Endothelial cell of umbilical vein (primary cell): ENCODE data around the gene GPD1L.

Experiments
- CTCF ChIP-seq, 2 donors: IDR thresholded peaks; 1 replicate in 1 of 2; 2 replicates in 1 of 2; pipeline ENCODE4 v1.5.1; 2011; ENCODE audit warnings: low read length in 2 of 2, mild to moderate bottlenecking in 2 of 2, moderate library complexity in 2 of 2, control low read depth in 1 of 2, inconsistent platforms in 1 of 2, low read depth in 1 of 2; ENCODE audit not compliant: insufficient read depth in 1 of 2; ENCODE audit errors: extremely low read depth in 1 of 2
- EZH2 ChIP-seq: IDR thresholded peaks from 2 replicates; pipeline ENCODE4 v1.6.1; 2012; ENCODE audit warnings: borderline replicate concordance, low read depth, mild to moderate bottlenecking, moderate library complexity, low read length, inconsistent platforms; ENCODE audit not compliant: severe bottlenecking
- FOS ChIP-seq: IDR thresholded peaks from 2 replicates; pipeline ENCODE4 v1.6.1; 2011; ENCODE audit warnings: mild to moderate bottlenecking, low read length, moderate library complexity, borderline replicate concordance; ENCODE audit not compliant: insufficient read depth
- POLR2A ChIP-seq: IDR thresholded peaks from 2 replicates; pipeline ENCODE4 v1.6.1; 2012; ENCODE audit warnings: low read depth, mild to moderate bottlenecking, control low read depth, low read length
- POLR2AphosphoS5 ChIP-seq: IDR thresholded peaks from 2 replicates; pipeline ENCODE4 v1.6.1; 2012; ENCODE audit warnings: low read depth, mild to moderate bottlenecking, control low read depth, low read length, moderate library complexity; ENCODE audit not compliant: insufficient read depth

DNA sequence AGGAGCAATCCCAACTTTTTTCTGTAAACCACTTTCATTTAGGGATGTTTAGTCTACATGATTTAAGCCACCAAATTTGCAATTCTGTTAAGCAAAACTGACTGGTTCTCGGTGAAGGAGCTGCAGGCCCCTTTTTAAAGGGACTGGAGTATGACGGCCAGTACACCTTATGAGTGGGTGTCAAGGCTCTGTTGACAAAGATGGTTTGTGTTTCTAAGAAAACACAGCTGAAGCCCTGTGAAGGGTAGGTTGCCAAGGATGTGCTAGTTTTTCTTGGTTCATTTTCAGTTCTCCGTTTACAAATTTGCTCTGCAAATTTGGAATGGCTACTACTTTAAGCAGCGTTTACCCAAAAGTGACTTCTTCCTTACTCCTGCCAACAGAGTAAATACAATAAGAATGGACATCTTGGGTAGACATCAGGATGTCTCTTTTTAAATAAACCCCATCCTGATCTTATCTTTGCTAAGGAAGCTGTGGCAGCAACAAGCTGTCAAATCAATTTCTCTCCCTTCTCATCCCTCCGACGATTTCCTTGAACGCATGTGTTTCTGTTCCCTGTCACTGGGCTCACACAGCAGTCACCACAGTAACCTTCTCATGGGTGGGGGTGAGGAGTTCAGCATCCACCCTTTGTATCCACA lies 73.8 kb downstream of the GPD1L start:
- TF ChIP-seq EZH2 (no peak), POLR2A (no peak), CTCF (IDR thresholded peaks at IDR 0.05; ENCODE audit: extremely low read depth in 1 of 2, insufficient read depth in 1 of 2, low read depth in 1 of 2, low read length in 2 of 2) (no peak), POLR2AphosphoS5 (no peak), FOS (no peak)
